HG03039 (cell line): ENCODE results near the gene KLRC3.
"Not testable (repeated sequence)": the region's sequence is repeated elsewhere in the genome, so short reads cannot be mapped to it uniquely, and the experiment has no call there.

ENCODE experiments used
- ATAC-seq: cut with Tn5 transposase; IDR thresholded peaks from one replicate; pipeline ENCODE4 v1.9.1; 2021; ENCODE audit warnings: mild to moderate bottlenecking, moderate library complexity; ENCODE audit not compliant: unreplicated experiment

KLRC3 gene

DNA sequence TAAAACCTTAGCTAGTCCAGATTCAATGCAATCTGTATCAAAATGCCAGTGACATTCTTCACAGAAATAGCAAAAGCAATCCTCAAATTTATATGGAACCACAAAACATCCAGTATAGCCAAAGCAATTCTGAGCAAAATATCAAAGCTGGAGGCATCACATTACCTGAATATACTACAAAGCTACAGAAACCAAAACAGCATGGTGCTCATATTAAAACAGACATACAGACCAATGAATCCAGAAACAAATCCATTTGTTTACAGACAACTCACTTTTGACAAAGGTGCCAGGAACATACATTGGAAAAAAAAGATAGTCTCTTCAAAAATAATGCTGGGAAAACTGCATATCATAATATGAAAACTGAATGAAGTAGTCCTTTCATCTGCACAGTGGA lies 15.6 kb downstream of the KLRC3 start:
- ATAC-seq = no peak

DNA sequence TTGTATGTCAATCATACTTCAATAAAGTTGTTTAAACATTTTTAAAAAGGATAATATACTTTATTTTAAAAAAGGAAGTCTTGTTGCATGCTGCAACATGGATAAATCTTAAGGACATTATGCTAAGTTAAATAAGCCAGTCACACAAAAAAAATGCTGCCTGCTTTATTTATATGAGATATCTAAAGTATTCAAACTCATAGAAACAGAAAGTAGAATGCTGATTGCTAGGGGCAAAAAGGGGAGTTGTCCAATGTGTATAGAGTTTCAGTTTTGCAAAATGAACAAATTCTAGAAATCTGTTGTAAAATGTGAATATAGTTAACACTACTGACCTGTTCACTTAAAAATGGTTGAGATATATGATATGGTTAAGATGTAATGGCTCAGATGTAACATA lies 19.6 kb downstream of the KLRC3 start:
- ATAC-seq = no peak

DNA sequence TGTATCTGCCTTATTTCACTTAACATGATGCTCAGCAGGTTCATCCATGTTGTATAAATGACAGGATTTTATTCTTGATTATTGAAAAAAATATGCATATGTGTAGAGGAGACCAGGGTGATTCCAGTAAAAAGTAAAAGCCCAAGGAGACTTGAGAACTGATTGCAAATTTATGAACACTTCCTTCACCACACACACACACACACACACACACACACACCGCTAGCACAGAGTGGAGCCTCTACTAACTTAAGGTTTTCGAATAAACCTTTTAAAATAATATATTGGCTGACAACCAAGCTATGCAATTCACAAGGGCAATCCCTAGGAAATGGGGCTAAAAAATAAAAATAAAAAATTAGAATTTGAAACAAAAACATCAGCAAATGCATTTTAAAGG lies 22.2 kb downstream of the KLRC3 start:
- ATAC-seq = no peak

DNA sequence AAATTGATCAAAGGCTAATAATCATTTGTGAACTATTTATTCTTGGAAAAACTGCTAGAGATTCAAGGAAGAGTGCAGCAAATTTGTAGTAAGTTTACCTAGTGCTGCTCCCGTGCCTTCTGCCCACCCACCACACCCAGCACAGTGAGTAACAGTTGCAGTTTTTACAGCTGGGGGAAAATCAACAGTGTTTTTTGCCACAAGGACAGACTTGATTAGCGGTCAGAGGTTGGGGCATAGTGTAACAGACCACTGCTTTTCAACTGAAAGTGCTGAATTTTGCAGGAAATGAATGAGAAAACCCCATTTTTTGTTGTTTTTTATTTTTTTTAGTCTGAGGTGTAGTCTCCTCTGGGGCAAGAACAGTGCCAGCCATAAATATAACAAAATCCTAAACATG lies 23.1 kb downstream of the KLRC3 start:
- no peak for ATAC-seq

DNA sequence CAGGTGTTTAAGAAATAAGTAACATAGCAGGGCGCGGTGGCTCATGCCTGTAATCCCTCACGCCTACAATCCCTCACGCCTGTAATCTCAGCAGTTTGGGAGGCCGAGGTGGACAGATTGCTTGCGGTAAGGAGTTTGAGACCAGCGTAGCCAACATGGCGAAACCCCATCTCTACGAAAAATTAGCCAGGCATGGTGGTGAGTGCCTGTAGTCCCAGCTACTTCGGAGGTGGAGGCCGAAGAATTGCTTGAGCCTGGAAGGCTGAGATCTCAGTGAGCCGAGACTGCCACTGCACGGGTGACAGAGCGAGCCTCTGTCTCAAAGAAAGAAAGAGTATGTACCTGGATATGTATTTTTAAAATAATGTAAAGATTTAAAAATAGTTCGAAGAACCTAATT lies 24.2 kb downstream of the KLRC3 start:
- ATAC-seq = not testable (repeated sequence)

DNA sequence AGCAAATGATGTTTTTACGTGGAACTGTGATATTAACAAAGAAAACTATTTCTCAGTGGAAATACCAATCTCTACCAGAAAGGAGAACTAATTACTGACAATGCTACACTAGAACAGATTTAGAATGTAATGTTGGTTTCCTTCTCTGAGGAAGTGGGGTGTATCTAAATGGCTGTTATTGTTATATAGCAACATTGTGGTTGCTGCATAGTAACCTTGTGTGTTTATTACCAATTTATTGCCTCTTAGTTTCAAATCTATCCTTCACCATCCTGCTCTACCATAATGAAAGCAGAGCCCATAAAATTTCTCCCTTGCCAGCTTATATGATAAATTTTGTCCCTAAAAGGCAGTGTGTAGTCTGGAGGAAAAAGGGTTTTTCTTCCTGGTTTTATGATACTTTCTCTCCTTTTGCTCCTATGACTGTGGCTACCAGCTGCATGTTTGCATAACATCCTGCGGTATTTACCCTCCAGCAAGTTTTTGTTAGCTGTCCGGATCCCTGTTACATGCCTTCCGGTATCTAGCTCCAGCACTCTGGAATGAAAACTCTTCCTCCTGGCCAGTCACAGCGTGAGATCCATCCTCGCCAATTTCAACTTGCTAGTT lies 24.9 kb downstream of the KLRC3 start:
- no peak for ATAC-seq

DNA sequence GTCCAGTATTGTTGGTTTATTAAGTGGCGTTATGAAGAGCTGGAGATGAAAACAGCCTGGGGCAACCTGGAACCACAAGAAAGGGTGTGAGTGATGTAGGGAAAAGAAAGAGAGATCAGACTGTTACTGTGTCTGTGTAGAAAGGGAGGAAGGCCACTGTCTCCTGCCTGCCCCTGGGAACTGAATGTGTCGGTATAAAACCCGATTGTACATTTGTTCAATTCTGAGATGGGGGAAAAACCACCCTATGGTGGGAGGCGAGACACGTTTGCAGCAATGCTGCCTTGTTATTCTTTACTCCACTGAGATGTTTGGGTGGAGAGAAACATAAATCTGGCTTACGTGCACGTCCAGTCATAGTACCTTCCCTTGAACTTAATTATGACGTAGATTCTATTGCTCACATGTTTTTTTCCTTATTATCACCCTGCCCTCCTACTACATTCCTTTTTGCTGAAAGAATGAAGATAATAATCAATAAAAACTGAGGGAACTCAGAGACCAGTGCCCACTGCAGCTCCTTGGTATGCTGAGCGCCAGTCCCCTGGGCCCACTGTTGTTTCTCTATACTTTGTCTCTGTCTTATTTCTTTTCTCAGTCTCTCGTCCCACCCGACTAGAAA lies 25.8 kb downstream of the KLRC3 start:
- not testable (repeated sequence) for ATAC-seq

DNA sequence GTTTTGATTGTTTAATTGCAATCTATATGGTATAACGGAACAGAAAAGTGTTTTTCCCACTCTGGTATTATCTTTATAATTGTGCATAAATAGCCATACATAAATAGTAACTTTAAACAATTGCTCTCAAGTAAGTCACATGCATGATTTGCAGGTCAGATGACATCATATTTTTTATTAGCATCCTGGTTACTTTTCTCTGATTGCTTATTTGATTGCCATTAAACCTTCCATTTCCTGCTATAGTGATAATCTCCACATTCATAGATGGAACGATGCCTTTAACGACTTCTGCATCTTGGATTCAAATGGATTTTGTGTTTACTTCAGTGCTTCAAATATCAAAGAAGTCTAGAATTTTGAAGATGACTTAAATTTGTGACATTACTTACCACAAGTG lies 27.1 kb downstream of the KLRC3 start:
- no peak for ATAC-seq

DNA sequence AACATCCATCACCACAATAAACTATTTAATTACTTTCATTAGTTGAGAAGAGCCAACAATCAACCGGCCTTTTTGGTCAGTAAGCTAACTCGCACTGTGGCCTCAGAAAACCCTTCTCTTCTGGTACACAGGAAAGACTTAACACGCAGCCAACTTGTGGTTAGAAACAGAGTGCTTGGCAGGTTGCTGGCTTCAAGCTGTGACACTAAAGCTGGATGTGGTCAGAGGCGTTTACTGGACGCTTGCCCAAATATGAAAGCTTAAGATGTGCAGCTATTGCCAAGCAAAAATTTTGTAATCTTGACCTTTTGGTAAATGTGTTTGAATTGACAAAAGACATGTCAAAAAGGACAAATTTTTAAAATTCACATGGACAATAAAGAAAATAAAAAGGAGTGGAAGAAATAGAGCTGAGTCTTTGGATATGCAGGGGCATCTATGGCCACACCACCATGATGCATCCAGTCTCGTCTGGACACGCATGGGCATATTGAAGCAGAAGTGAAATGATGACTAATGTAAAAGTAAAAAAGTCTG lies 27.9 kb downstream of the KLRC3 start:
- ATAC-seq = no peak

DNA sequence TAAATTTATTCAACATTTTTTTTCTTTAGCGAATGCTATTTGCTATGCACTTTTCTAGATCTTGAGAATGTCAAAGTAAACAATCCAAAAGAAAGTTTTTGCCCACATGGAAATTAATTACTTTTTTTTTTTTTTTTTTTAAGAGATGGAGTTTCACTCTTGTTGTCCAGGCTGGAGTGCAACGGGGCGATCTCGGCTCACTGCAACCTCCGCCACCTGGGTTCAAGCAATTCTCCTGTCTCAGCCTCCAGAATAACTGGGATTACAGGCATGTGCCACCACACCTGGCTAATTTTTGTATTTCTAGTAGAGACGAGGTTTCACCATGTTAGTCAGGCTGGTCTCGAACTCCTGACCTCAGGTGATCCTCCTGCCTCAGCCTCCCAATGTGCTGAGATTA lies 29.4 kb downstream of the KLRC3 start:
- not testable (repeated sequence) for ATAC-seq

DNA sequence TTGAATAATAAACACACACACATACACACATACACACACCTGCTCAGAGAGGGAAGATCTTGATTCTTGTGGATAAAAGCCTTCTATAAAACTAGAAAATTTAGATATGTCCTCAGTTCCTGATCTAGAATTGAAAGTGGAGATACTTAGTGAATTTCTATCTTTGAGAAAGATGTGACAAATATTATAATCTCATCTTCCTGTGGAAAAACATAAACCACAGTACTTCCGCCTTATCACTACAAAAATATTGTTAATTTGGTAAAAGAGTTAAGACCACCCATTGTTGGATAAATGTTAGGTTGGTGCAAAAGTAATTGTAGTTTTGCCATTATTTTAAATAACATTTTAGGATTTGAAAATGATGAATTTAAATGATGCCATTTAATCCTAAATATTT lies 30.5 kb downstream of the KLRC3 start, which contains the start of gene KLRK1:
TSS of gene KLRK1 (minus strand) at position 138 of the 400 bp plus-strand sequence. CDS start 1,231 bp downstream, outside the sequence.
- no peak for ATAC-seq

DNA sequence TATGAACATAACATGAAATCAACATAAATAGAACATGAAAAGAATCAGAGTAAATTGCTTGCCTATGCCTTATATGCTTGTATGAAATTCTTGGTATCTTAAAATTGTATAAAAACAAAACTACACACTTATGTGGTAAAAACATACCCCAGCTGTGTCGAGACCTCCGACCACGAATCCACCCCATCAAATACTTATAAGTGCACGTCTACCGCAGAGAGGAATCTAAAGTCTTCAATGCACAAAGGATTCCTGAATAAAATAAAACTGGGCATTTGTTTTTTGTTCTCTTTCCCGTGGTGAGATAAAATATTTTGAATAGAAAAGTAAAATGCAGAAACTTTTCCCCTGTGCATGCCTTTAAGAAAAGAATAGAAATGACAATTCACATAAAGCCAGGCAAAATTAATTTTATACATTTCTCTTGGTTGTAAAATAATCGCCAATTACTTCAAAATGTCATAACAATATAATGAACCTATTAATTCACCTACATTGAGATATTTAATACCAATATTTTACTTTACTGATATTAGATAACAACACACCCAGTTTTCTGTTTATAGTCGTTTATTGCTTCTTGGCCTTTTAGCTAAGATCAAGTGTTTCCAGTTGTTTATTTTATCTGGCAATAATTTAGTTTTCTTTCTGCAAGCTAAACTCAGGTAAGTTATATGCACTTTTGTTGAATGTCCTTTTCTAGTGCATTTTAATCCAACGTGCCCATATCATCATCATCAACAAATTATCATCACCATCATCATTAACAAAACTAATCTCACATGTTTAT lies 31.6 kb downstream of the KLRC3 start:
- ATAC-seq = no peak

DNA sequence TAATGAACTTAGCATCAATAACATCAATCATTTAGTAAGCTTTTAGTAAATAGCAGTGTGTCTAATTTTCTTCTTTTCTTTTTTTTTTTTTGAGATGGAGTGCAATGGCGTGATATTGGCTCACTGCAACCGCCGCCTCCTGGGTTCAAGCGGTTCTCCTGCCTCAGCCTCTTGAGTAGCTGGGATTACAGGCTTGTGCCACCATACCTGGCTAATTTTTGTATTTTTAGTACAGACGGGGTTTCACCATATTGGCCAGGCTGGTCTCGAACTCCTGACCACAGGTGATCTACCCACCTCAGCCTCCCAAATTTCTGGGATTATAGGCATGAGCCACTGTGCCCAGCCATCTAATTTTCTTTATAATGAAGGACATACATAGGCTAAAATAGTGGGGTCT lies 32.9 kb downstream of the KLRC3 start:
- ATAC-seq = not testable (repeated sequence)

DNA sequence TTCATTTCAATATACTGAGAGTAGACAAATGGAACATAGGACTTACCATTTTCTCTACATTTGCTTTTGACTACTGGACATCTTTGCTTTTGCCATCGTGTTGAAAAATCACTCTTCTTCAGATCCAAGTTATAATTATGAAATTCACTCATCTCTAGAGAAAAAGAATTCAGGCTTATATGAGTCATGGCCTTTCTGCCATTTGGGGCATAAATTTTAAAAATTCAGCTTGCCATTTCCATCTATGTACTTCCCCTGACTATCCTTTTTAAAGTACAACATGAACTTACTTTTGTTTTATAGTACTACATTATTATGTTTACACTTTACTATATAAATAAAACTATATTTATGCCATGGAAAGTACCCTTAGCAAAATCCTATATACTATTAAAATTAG lies 33.5 kb downstream of the KLRC3 start:
- no peak for ATAC-seq

DNA sequence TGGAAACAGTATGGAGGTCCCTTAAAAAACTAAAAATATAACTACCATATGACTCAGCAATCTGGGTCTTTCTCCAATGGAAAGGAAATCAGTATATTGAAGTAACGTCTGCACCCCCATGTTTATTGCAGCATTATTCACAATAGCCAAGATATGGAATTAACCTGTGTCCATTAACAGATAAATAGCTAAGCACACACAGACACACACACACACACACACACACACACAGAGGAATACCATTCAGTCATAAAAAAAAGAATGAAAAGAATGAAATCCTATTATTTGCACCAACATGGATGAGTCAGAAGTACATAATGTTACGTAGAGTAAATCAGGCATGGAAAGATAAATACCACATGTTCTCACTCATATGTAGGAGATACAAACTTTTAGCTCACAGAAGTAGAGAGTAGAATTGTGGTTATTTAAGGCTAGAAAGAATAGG lies 35.2 kb downstream of the KLRC3 start:
- ATAC-seq = no peak

DNA sequence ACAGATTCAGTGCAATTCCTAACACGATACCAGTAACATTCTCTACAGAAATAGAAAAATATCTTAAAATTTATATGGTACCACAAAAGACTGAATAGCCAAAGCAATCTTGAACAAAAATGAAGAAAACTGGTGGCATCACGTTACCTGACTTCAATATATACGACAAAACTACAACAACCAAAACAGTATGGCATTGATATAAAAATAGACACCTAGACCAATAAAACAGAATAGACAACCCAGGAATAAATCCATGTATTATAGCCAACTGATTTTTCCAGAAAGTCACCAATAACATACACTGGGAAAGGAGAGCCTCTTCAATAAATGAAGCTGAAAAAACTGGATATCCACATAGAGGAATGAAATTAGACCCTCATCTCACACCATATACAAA lies 36.2 kb downstream of the KLRC3 start:
- ATAC-seq = no peak

DNA sequence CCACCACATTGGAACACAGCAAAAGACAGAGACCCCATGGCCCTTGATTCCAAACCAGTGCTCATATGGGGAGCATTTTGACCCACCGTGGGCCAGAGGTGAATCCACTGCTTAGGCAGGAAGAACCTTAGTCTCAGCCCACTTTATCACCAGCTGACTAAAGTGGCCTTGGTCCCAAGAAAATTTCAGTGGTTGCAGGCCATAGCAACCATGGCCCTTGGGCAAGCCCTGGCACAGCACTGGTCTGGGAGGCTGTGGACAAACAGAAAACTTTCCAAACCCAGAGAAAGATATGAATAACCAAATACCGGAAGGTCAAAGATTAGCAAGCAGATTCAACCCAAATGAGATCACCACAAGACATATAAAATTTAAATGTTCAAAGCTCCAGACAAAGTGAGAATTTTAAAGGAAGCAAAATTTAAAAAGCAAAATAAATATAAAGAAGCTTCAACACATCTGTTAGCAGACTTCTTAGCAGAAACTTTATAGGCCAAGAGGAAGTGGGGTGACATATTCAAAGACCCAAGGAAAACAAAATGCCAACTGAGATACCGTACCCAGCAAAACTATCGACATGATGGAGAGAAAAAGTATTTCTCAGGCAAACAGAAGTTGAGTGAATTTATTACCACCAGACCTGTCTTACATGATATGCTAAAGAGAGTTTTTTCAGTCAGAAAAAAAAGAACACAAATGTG lies 38.3 kb downstream of the KLRC3 start:
- ATAC-seq = no peak

DNA sequence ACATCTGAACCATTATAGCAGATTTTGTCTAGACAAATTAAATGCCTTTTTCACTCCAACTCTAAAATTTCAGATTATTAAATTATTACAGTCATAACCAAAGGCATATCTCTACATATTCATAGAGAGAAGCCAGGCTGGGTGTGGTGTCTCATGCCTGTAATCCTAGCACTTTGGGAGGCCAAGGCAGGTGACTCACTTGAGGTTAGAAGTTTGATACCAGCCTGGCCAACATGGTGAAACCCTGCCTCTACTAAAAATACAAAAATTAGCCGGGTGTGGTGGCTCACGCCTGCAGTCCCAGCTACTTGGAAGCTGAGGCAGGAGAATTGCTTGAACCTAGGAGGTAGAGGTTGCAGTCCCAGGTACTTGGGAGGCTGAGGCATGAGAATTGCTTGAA lies 41.7 kb downstream of the KLRC3 start:
- ATAC-seq = not testable (repeated sequence)

DNA sequence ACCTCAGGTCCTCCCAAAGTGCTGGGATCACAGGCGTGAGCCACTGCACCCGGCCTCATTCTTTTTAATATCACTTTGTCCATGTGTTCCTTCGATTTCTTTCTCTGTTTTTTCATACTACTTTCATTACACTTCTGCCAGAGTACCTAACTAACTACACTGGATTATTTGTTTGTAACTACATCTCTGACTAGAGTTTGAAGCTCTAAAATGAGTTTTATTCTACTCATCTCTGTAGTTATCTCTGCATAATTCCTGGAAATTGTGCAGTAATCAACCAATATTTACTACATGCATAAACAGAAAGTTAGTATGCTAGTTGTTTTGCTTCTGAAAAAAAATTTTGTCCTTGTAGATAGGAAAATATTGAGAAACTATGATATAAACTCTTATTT lies 45.8 kb downstream of the KLRC3 start:
- ATAC-seq = no peak

DNA sequence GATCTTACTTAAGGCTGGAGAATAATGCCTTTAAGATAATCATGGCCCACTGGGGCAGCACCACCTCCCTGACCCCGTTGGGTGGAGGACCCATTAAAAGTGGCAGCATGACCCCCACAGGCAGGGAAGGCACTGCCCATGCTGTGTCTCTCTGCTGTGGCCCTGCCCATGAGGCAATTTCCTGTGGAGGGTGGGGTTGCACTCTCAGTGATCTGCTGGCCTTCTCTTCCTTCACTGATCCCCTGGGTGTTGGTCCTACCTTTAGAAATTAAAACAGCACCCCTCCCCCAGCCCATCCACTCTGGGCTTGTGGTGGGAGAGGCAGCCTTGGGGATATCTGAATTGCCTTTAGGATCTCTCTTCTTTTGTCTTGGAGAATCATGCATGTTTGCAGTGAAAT lies 47.8 kb downstream of the KLRC3 start:
- ATAC-seq = no peak

DNA sequence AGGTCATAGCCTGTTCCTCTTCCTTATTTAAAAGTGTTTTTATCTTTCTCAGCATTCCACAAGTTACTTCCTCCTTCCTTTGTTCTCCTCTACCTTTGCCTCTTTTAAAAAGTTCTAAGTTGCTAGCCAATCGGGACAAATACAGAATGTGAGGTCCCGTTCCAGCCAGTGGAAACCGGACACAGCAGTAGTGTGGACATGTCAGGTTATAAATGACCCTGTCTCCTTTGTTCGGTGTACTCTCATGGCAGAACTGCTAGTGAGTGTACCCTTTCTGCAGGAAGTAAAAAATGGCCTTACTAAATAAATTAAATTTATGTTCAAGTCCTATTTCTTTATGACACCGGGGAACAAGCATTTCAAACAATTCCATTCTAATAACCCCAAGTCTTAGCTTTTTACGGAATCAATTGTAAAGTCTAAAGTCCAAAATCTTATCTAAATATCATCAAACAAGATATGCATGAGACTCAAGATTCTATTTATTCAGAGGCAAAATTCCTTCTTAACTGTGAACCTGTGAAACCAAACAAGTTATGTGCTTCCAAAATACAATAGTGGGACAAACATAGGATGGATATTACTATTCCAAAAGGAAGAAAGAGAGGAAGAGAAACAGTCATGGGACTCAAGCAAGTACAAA lies 48.4 kb downstream of the KLRC3 start:
- not testable (repeated sequence) for ATAC-seq
